Measurements from ENCODE around the gene DCAF7. TPM values are rescaled to one million over a fixed set of nuclear protein-coding genes. Genes with fewer than 3 reads are reported as not detected.

The DCAF7 gene
- polyA plus RNA-seq, 2 donors: 9.1 to 16.0 TPM

DNA sequence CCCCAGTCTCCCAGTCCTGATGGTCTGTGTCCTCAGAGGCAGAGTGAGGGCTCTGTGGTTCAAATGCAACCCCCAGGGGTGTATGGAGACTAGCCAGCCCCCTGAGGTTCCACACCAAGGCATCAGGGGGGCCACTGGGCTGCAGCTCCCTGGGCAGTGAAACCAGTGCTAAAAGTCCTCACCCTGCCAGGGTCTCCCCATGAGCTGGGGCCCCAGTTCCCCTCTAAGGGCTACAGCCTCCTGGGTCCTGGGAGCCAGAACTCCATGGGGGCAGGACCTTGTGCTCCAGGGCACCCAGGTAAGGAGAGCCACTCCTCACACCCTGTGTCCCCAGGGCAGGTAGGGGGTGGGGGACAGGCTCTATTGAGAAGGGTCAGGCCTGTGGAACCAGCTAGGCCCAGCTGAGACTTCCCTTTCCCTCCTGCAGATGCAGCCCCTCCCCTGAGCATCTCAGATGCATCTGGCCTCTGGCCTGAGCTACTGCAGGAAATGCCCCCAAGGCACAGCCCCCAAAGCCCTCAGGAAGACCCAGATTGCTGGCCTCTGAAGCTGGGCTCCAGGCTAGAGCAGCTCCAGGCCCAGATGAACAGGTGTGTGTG lies 6.4 kb upstream of the DCAF7 start:
- Histone ChIP-seq H3K36me3 (ENCODE audit: control insufficient read depth in 2 of 2, insufficient read depth in 2 of 2, low read length in 1 of 2) (no peaks in the 10 kb centered on the region), H3K9me3 (ENCODE audit: control insufficient read depth in 2 of 2, insufficient read depth in 1 of 2, low read depth in 1 of 2, low read length in 1 of 2) (no peaks in the 10 kb centered on the region), H3K27me3 (ENCODE audit: control insufficient read depth in 1 of 2, insufficient read depth in 2 of 2, low read length in 2 of 2) (no peaks in the 10 kb centered on the region), H3K27ac (ENCODE audit: low read depth in 2 of 2, low read length in 1 of 2) (no peak overlapping the region), H3K4me1 (ENCODE audit: control insufficient read depth in 2 of 2, insufficient read depth in 2 of 2, low read length in 1 of 2) (no peaks in the 10 kb centered on the region), H3K4me3 (ENCODE audit: low read depth in 1 of 2, low read length in 2 of 2) (no peak overlapping the region)

DNA sequence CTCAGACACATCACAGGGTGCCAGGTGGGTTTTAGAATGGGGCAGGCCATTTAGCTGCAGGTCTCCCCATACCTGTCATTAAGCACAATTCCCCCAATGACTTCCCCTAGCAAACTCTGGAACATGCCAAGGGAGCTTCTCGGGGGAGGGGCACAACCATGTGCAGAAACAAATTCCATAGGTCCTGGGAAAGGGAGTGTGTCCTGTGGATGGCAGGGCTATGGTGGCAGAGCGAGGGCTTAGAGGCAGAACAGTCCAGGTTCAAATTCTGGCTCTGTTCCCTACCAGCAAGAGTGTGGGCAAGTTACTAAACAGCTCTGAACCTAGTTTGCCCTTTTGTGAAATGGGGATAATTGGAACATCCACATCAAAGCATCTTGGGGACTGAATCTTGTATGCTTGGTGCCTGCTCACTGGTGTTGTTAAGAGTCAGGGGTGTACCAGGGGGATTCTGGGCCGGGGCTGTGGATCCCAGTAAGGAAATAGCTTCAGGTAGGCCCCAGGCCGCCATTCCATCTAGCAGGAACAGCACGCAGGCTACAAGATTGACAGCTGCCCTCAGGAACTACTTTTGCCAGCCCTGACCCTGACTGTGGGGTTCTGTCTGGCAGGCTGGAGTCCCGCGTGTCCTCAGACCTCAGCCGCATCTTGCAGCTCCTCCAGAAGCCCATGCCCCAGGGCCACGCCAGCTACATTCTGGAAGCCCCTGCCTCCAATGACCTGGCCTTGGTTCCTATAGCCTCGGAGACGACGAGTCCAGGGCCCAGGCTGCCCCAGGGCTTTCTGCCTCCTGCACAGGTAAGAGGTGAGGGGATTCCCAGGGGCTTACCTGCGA lies 5.6 kb upstream of the DCAF7 start:
- Histone ChIP-seq H3K36me3 (ENCODE audit: control insufficient read depth in 2 of 2, insufficient read depth in 2 of 2, low read length in 1 of 2) (no peaks in the 10 kb centered on the region), H3K4me3 (ENCODE audit: low read depth in 1 of 2, low read length in 2 of 2) (no peak overlapping the region), H3K4me1 (ENCODE audit: control insufficient read depth in 2 of 2, insufficient read depth in 2 of 2, low read length in 1 of 2) (no peaks in the 10 kb centered on the region), H3K27ac (ENCODE audit: low read depth in 2 of 2, low read length in 1 of 2) (no peak overlapping the region), H3K27me3 (ENCODE audit: control insufficient read depth in 1 of 2, insufficient read depth in 2 of 2, low read length in 2 of 2) (no peaks in the 10 kb centered on the region), H3K9me3 (ENCODE audit: control insufficient read depth in 2 of 2, insufficient read depth in 1 of 2, low read depth in 1 of 2, low read length in 1 of 2) (no peaks in the 10 kb centered on the region)
- 83 to 86% methylated on average over 13 of the region's 13 CpGs for WGBS, 2 donors

DNA sequence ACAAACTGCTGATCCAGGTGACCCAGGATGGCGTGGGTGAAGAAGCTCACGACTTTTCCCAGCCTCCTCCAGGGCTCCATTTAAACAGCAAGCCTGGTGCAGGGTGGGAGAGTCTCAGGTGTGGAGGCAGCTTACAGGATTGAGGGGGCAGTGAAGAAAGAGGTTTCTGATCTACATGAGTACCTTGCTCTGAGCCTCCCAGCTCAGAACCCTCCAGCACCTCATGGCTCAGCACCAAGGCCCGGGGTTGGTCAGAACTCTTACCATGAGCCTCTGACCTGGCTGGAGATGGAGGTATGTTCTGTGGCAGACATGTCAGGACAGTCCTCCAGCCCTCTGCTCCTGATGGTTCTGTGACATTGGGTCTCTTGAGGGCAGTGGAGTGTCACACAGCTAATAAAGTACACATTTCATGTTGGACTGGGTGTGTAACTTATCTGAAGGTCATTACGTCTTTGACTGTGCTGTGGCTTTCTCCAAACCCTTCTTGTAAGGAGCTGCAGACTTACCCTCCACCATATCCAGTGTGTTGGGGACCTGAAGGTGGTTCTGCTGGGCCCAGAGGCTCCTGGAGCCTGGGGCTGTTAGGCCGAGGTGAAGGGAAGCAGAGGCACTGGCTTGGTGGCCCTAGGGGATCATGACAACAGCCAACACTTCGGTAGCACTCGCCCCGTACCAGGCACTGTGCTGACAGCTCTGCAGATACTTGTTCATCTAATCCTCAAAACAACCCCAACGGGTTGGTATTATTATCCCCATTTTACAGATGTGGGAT lies 3.8 kb upstream of the DCAF7 start:
- no peaks in the 10 kb centered on the region for H3K4me1 ChIP-seq (ENCODE audit: control insufficient read depth in 2 of 2, insufficient read depth in 2 of 2, low read length in 1 of 2)
- no peaks in the 10 kb centered on the region for H3K9me3 ChIP-seq (ENCODE audit: control insufficient read depth in 2 of 2, insufficient read depth in 1 of 2, low read depth in 1 of 2, low read length in 1 of 2)
- H3K27me3 ChIP-seq (ENCODE audit: control insufficient read depth in 1 of 2, insufficient read depth in 2 of 2, low read length in 2 of 2): no peaks in the 10 kb centered on the region
- no peaks in the 10 kb centered on the region for H3K36me3 ChIP-seq (ENCODE audit: control insufficient read depth in 2 of 2, insufficient read depth in 2 of 2, low read length in 1 of 2)
- no peak overlapping the region for H3K4me3 ChIP-seq (ENCODE audit: low read depth in 1 of 2, low read length in 2 of 2)
- H3K27ac ChIP-seq (ENCODE audit: low read depth in 2 of 2, low read length in 1 of 2): no peak overlapping the region
- WGBS, 2 donors: 86 to 88% methylated on average over 9 of the region's 9 CpGs

DNA sequence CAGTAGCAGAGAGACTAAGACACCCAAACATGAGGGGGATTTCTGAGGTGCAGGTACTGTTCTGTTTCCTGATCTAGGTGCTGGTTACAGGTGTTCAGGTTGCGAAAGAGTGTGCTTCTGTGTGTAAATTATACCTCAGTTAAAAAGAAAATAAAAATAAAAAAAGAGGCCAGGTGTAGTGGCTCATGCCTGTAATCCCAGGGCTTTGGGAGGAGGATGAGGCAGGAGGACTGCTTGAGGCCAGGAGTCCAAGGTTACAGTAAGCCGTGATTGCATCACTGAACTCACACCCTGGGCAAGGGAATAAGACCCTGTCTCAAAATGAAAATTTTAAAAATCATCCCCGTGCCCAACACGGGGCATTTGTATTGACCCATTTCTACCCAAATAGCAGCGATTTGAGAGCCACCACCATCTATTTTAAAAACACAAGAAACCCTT lies 3.2 kb upstream of the DCAF7 start:
- H3K27me3 ChIP-seq (ENCODE audit: control insufficient read depth in 1 of 2, insufficient read depth in 2 of 2, low read length in 2 of 2): no peaks in the 10 kb centered on the region

GRCh38 chr17:63549289-63549945 lies 860 bp upstream of the DCAF7 start:
- no peaks in the 10 kb centered on the region for H3K9me3 ChIP-seq (ENCODE audit: control insufficient read depth in 2 of 2, insufficient read depth in 1 of 2, low read depth in 1 of 2, low read length in 1 of 2)
- 17 to 19% methylated on average over 18 of the region's 18 CpGs for WGBS, 2 donors
- no peaks in the 10 kb centered on the region for H3K27me3 ChIP-seq (ENCODE audit: control insufficient read depth in 1 of 2, insufficient read depth in 2 of 2, low read length in 2 of 2)
- peaks cover 0 to 2% of the 10 kb centered on the region in 2 donors for H3K4me1 ChIP-seq (ENCODE audit: control insufficient read depth in 2 of 2, insufficient read depth in 2 of 2, low read length in 1 of 2)
- H3K27ac ChIP-seq (ENCODE audit: low read depth in 2 of 2, low read length in 1 of 2): peak overlapping the region; percentile 90 to 93
- H3K4me3 ChIP-seq (ENCODE audit: low read depth in 1 of 2, low read length in 2 of 2): peak overlapping the region; percentile 57 to 64
- no peaks in the 10 kb centered on the region for H3K36me3 ChIP-seq (ENCODE audit: control insufficient read depth in 2 of 2, insufficient read depth in 2 of 2, low read length in 1 of 2)

More for the DNA sequence above, 3.2 kb upstream of the DCAF7 start:
- Histone ChIP-seq H3K4me1 (ENCODE audit: control insufficient read depth in 2 of 2, insufficient read depth in 2 of 2, low read length in 1 of 2) (no peaks in the 10 kb centered on the region), H3K4me3 (ENCODE audit: low read depth in 1 of 2, low read length in 2 of 2) (no peak overlapping the region), H3K27ac (ENCODE audit: low read depth in 2 of 2, low read length in 1 of 2) (no peak overlapping the region), H3K9me3 (ENCODE audit: control insufficient read depth in 2 of 2, insufficient read depth in 1 of 2, low read depth in 1 of 2, low read length in 1 of 2) (no peaks in the 10 kb centered on the region), H3K36me3 (ENCODE audit: control insufficient read depth in 2 of 2, insufficient read depth in 2 of 2, low read length in 1 of 2) (no peaks in the 10 kb centered on the region)
- 65 to 70% methylated on average over 5 of the region's 5 CpGs for WGBS, 2 donors

GRCh38 chr17:63550817-63551639 lies 751 bp downstream of the DCAF7 start:
- H3K4me1 ChIP-seq (ENCODE audit: control insufficient read depth in 2 of 2, insufficient read depth in 2 of 2, low read length in 1 of 2): peaks cover 0 to 2% of the 10 kb centered on the region in 2 donors

DNA sequence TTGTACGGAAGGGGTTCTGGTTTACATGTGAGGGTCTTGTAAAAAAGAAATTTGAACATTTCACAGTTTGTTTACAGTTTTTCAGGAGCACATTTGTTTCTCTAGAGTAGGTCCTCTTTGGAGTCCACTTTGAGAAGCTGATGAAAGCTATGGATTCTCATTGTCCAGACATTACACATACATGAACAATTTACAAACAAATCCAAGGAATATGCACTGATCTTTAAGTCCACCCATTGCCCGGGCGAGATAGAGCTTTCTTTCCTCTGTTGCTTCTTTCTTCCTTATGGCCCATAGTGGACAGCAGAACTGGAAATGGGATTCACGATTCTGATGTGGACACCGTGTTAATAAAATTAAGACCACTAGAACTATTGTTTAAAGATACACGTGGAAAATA lies 1.9 kb downstream of the DCAF7 start:
- H3K27me3 ChIP-seq (ENCODE audit: control insufficient read depth in 1 of 2, insufficient read depth in 2 of 2, low read length in 2 of 2): no peaks in the 10 kb centered on the region
- H3K9me3 ChIP-seq (ENCODE audit: control insufficient read depth in 2 of 2, insufficient read depth in 1 of 2, low read depth in 1 of 2, low read length in 1 of 2): no peaks in the 10 kb centered on the region
- H3K36me3 ChIP-seq (ENCODE audit: control insufficient read depth in 2 of 2, insufficient read depth in 2 of 2, low read length in 1 of 2): no peaks in the 10 kb centered on the region
- no peak overlapping the region for H3K27ac ChIP-seq (ENCODE audit: low read depth in 2 of 2, low read length in 1 of 2)
- 46 to 55% methylated on average over 6 of the region's 6 CpGs for WGBS, 2 donors
- peak overlapping the region in 1 of 2 donors; percentile 85 for H3K4me3 ChIP-seq (ENCODE audit: low read depth in 1 of 2, low read length in 2 of 2)
- H3K4me1 ChIP-seq (ENCODE audit: control insufficient read depth in 2 of 2, insufficient read depth in 2 of 2, low read length in 1 of 2): peaks cover 0 to 2% of the 10 kb centered on the region in 2 donors

More at GRCh38 chr17:63550817-63551639, 751 bp downstream of the DCAF7 start:
- peak overlapping the region; percentile 85 to 98 for H3K4me3 ChIP-seq (ENCODE audit: low read depth in 1 of 2, low read length in 2 of 2)
- H3K27ac ChIP-seq (ENCODE audit: low read depth in 2 of 2, low read length in 1 of 2): peak overlapping the region; percentile 94 to 95
- H3K36me3 ChIP-seq (ENCODE audit: control insufficient read depth in 2 of 2, insufficient read depth in 2 of 2, low read length in 1 of 2): no peaks in the 10 kb centered on the region
- no peaks in the 10 kb centered on the region for H3K27me3 ChIP-seq (ENCODE audit: control insufficient read depth in 1 of 2, insufficient read depth in 2 of 2, low read length in 2 of 2)
- no peaks in the 10 kb centered on the region for H3K9me3 ChIP-seq (ENCODE audit: control insufficient read depth in 2 of 2, insufficient read depth in 1 of 2, low read depth in 1 of 2, low read length in 1 of 2)
- WGBS, 2 donors: 0 to 1% methylated on average over 26 to 32 of the region's 32 CpGs

DNA sequence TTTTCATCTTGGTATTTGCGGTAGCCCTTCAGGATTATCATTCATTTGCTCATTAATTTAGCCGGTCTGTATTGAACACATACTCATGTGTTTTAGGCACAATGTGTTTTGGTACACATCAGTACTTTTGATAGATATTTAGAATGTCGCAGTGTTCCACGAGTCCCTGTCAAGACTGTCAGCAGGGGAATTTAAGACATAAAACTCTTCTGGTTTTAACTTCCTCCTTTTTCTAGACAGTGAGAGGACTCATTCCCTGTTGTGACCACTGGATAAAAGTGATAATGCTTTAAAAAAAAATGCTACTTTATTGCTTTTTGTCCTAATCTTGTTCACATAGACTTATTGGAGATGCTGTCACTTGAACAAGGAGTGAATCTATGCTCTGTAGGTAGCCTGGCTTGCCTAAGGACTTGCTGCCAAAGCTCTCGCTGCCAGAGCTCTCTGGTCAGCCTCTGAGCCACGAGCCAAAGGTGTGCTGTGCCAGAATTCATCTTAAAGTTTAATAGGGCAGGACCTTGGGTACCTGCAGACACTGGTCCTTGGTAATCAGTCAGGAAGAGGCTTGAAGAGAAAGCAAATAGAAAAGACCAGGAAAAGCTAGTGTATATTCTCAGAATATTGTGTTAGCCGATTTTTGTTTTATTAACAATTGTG lies 5.4 kb downstream of the DCAF7 start:
- Histone ChIP-seq H3K27me3 (ENCODE audit: control insufficient read depth in 1 of 2, insufficient read depth in 2 of 2, low read length in 2 of 2) (no peaks in the 10 kb centered on the region), H3K36me3 (ENCODE audit: control insufficient read depth in 2 of 2, insufficient read depth in 2 of 2, low read length in 1 of 2) (no peaks in the 10 kb centered on the region), H3K27ac (ENCODE audit: low read depth in 2 of 2, low read length in 1 of 2) (no peak overlapping the region), H3K4me1 (ENCODE audit: control insufficient read depth in 2 of 2, insufficient read depth in 2 of 2, low read length in 1 of 2) (peaks cover 0 to 2% of the 10 kb centered on the region in 2 donors), H3K9me3 (ENCODE audit: control insufficient read depth in 2 of 2, insufficient read depth in 1 of 2, low read depth in 1 of 2, low read length in 1 of 2) (no peaks in the 10 kb centered on the region), H3K4me3 (ENCODE audit: low read depth in 1 of 2, low read length in 2 of 2) (no peak overlapping the region)
- WGBS, 2 donors: 71 to 83% methylated on average over 7 of the region's 7 CpGs

All from esophagus (tissue), 2 donors.